GM23248 (cell line): ENCODE data around the gene HOXD12. TPM values are rescaled to one million over a fixed set of nuclear protein-coding genes. Genes with fewer than 3 reads are reported as not detected.
A peak's percentile ranks its signal among the peaks of the same experiment; 100 is the strongest.

Experiments
- DNase-seq: peaks from one replicate; pipeline ENCODE4 v3.0.0-alpha.2; 2015
- H2AFZ ChIP-seq: fragments of 200-600 bp; sonication (generic); 2 replicates; pipeline ENCODE4 v1.6.1; 2016; ENCODE audit warnings: antibody characterized with exemption
- H3F3A ChIP-seq: fragments of 200-600 bp; sonication (generic); 2 replicates; pipeline ENCODE4 v1.6.1; 2016; ENCODE audit warnings: mild to moderate bottlenecking, antibody characterized with exemption, mixed run types; ENCODE audit not compliant: insufficient read depth
- H3K27ac ChIP-seq: fragments of 200-600 bp; sonication (generic); 2 replicates; pipeline ENCODE4 v1.5.1; 2016; ENCODE audit warnings: mild to moderate bottlenecking
- H3K27me3 ChIP-seq: fragments of 200-600 bp; sonication (generic); replicated peaks from 2 replicates; pipeline ENCODE4 v1.6.1; 2016; ENCODE audit warnings: mild to moderate bottlenecking; ENCODE audit not compliant: insufficient read depth
- H3K36me3 ChIP-seq: fragments of 200-600 bp; sonication (generic); 2 replicates; pipeline ENCODE4 v1.6.1; 2016; ENCODE audit warnings: low read depth, mild to moderate bottlenecking
- H3K4me1 ChIP-seq: fragments of 200-600 bp; sonication (generic); 2 replicates; pipeline ENCODE4 v1.6.1; 2016; ENCODE audit warnings: mild to moderate bottlenecking; ENCODE audit not compliant: insufficient read depth
- H3K4me2 ChIP-seq: fragments of 200-600 bp; sonication (generic); one replicate; pipeline ENCODE4 v1.6.1; 2016; ENCODE audit warnings: mild to moderate bottlenecking; ENCODE audit not compliant: unreplicated experiment
- H3K4me3 ChIP-seq: fragments of 200-600 bp; sonication (generic); 2 replicates; pipeline ENCODE4 v1.5.1; 2016; ENCODE audit warnings: mild to moderate bottlenecking
- H3K79me2 ChIP-seq: fragments of 200-600 bp; sonication (generic); 2 replicates; pipeline ENCODE4 v1.6.1; 2016; ENCODE audit warnings: mild to moderate bottlenecking; ENCODE audit not compliant: insufficient read depth
- H3K9ac ChIP-seq: fragments of 200-600 bp; sonication (generic); 2 replicates; pipeline ENCODE4 v1.6.1; 2016; ENCODE audit warnings: mild to moderate bottlenecking
- H3K9me2 ChIP-seq: fragments of 200-600 bp; sonication (generic); 2 replicates; pipeline ENCODE4 v1.6.1; 2016; ENCODE audit warnings: mixed run types, mild to moderate bottlenecking, moderate library complexity; ENCODE audit not compliant: insufficient read depth
- H3K9me3 ChIP-seq: fragments of 200-600 bp; sonication (generic); one replicate; pipeline ENCODE4 v1.6.1; 2017; ENCODE audit warnings: low read depth
- H4K20me1 ChIP-seq: fragments of 200-600 bp; sonication (generic); 2 replicates; pipeline ENCODE4 v1.6.0; 2016; ENCODE audit not compliant: insufficient read depth
- EZH2 ChIP-seq: fragments of 200-600 bp; sonication (generic); IDR thresholded peaks from 2 replicates; pipeline ENCODE4 v1.6.1; 2018; ENCODE audit warnings: antibody characterized with exemption, mild to moderate bottlenecking; ENCODE audit not compliant: insufficient read depth, poor library complexity, severe bottlenecking
- EZH2phosphoT487 ChIP-seq: fragments of 200-600 bp; sonication (generic); IDR thresholded peaks from 2 replicates; pipeline ENCODE4 v1.6.1; 2018; ENCODE audit warnings: antibody characterized with exemption, moderate library complexity, mild to moderate bottlenecking, low read depth; ENCODE audit not compliant: insufficient read depth
- WGBS, 2 experiments: methylation state at CpG; one replicate each; pipeline ENCODE4 v1.1.6; 2015 to 2017; ENCODE audit warnings: low lambda C conversion rate in 2 of 2, low coverage in 1 of 2; ENCODE audit errors: missing lambda C conversion rate in 2 of 2; 5-methylcytosine and 5-hydroxymethylcytosine counted together
- in situ Hi-C: fragments of 300-500 bp; cut with MboI; formaldehyde crosslinking; loops from 2 replicates; pipeline ENCODE4 v1.15.0; 2020
- polyA plus RNA-seq: library from polyadenylated mRNA; unstranded; fragments of >200 nt; fragmentation: Nextera tagmentation; extraction: Ambion mirVana; gene quantifications from 2 replicates; pipeline ENCODE4 v1.2.1, GENCODE V29; 2016
- total RNA-seq: library from RNA; depleted of rRNA; stranded (reverse); fragments of >200 nt; shearing (Covaris generic); gene quantifications from 2 replicates; pipeline ENCODE4 v1.2.3, GENCODE V29; 2014

The HOXD12 gene
- total and polyA plus RNA-seq, 2 experiments from 2014 or later, result 0.19 to 0.22 TPM

DNA sequence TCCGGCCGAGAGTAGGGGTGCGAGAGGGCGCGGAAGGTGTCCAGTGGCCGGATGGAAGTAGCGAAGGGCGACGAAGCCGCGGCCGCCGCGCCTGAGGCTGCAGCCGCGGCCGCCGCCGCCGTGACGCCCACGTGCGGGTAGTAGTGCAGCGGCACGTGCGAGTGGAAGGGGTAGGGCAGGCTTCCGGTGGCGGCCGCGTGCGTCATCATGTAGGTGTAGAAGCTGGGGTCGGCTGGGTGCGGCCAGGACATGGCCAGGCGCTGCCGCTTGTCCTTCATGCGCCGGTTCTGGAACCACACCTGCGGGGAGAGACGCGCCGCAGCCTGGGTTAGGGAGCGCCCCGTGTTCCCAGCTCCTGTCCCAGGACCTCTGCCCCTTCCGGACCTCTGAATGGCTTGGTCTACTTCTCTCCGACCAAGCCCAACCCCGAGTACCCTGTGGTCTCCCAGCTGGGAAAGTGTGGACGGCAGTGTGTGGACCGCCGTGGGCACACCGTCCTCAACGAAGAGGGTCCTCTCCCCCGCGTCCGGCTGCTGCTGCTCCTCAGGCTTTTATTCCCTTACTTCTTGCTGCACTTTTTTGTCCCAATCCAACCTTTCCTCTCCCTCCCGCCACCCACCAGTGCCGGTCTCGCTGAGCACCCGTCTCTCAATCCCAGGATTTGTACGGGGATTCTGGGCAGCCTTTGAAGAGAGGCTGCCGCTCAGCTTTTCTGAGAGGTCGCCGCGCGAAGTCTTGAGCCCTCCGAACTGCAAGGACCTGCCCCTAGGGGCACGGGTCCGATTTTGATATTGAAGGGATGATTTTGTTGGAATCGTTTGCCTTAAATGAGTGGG lies 18.8 kb upstream of the HOXD12 start:
- Histone ChIP-seq H3K9ac (no peak overlapping the region), H3K27ac (no peak overlapping the region), H3K27me3 (peaks cover 91% of the 10 kb centered on the region), H3K4me3 (peak overlapping the region; percentile 63), H2AFZ (peak overlapping the region; percentile 50), H3K9me2 (no peaks in the 10 kb centered on the region), H4K20me1 (no peaks in the 10 kb centered on the region), H3F3A (no peaks in the 10 kb centered on the region), H3K79me2 (no peaks in the 10 kb centered on the region), H3K36me3 (no peaks in the 10 kb centered on the region), H3K4me2 (no peak overlapping the region), H3K9me3 (no peaks in the 10 kb centered on the region), H3K4me1 (no peaks in the 10 kb centered on the region)
- WGBS, 2 experiments, result 11 to 13% methylated on average over 67 to 68 of the region's 68 CpGs
- TF ChIP-seq EZH2, result no peak
- no peak; the same call in 1 of the 2 replicates for TF ChIP-seq EZH2phosphoT487
- in situ Hi-C loops, result no loop called here
- DNase-seq, result peak; percentile 75

GRCh38 chr2:176081376-176081836 lies 18.2 kb upstream of the HOXD12 start:
- Histone ChIP-seq H3F3A (no peaks in the 10 kb centered on the region), H3K9me3 (no peaks in the 10 kb centered on the region), H3K4me2 (no peak overlapping the region), H3K27me3 (peaks cover 89% of the 10 kb centered on the region), H3K4me1 (no peaks in the 10 kb centered on the region), H3K9me2 (no peaks in the 10 kb centered on the region), H3K36me3 (no peaks in the 10 kb centered on the region), H3K9ac (no peak overlapping the region), H3K4me3 (no peak overlapping the region), H3K79me2 (no peaks in the 10 kb centered on the region), H4K20me1 (no peaks in the 10 kb centered on the region), H2AFZ (no peak overlapping the region), H3K27ac (no peak overlapping the region)
- 12 to 13% methylated on average over 17 of the region's 17 CpGs for WGBS, 2 experiments
- DNase-seq, result no peak
- in situ Hi-C loops, result no loop called here
- TF ChIP-seq EZH2 (peak; percentile 99), EZH2phosphoT487 (no peak)

GRCh38 chr2:176081837-176082524 lies 17.6 kb upstream of the HOXD12 start:
- H3K9me2 ChIP-seq, result no peaks in the 10 kb centered on the region
- no peaks in the 10 kb centered on the region for H3K36me3 ChIP-seq
- no peaks in the 10 kb centered on the region for H3K4me1 ChIP-seq
- 16 to 20% methylated on average over 59 to 60 of the region's 62 CpGs for WGBS, 2 experiments
- H3K9me3 ChIP-seq, result no peaks in the 10 kb centered on the region
- H3K27ac ChIP-seq, result no peak overlapping the region
- H2AFZ ChIP-seq, result no peak overlapping the region
- peaks cover 89% of the 10 kb centered on the region for H3K27me3 ChIP-seq
- H3K9ac ChIP-seq, result no peak overlapping the region
- H3K4me2 ChIP-seq, result no peak overlapping the region
- no peaks in the 10 kb centered on the region for H3F3A ChIP-seq
- no peak for DNase-seq
- no peak overlapping the region for H3K4me3 ChIP-seq
- in situ Hi-C loops, result no loop called here
- no peak for TF ChIP-seq EZH2
- TF ChIP-seq EZH2phosphoT487, result peak; percentile 60; the same call in 1 of the 2 replicates
- H4K20me1 ChIP-seq, result no peaks in the 10 kb centered on the region
- H3K79me2 ChIP-seq, result no peaks in the 10 kb centered on the region

- no peaks in the 10 kb centered on the region for H3F3A ChIP-seq
- no peaks in the 10 kb centered on the region for H3K9me2 ChIP-seq
- peaks cover 86% of the 10 kb centered on the region for H3K27me3 ChIP-seq
- H4K20me1 ChIP-seq, result no peaks in the 10 kb centered on the region
- no peak overlapping the region for H3K27ac ChIP-seq
- no peak overlapping the region for H3K9ac ChIP-seq
- 32 to 34% methylated on average over 10 of the region's 10 CpGs for WGBS, 2 experiments
- H3K4me1 ChIP-seq, result no peaks in the 10 kb centered on the region
- no peak overlapping the region for H3K4me2 ChIP-seq
- in situ Hi-C loops, result no loop called here
- H3K79me2 ChIP-seq, result no peaks in the 10 kb centered on the region
- H2AFZ ChIP-seq, result no peak overlapping the region
- peak; percentile 89; the same call in 1 of the 2 replicates for TF ChIP-seq EZH2phosphoT487
- TF ChIP-seq EZH2, result peak; percentile 90
- DNase-seq, result no peak
- no peaks in the 10 kb centered on the region for H3K9me3 ChIP-seq
- no peak overlapping the region for H3K4me3 ChIP-seq
- H3K36me3 ChIP-seq, result no peaks in the 10 kb centered on the region
Measured at GRCh38 chr2:176082525-176082823, 17.1 kb upstream of the HOXD12 start.
